GM19351 (cell line): ENCODE results near the gene SPINDOC.

Source experiments
- ATAC-seq: cut with Tn5 transposase; IDR thresholded peaks from one replicate; pipeline ENCODE4 v1.9.1; 2021; ENCODE audit warnings: mild to moderate bottlenecking, moderate library complexity; ENCODE audit not compliant: unreplicated experiment

The SPINDOC gene

GRCh38 chr11:63876616-63877015, 63.4 kb downstream of the SPINDOC start:
- no peak for ATAC-seq
